Measurements from ENCODE around the gene INPP5D.

- TF ChIP-seq CTCF (IDR thresholded peaks at IDR 0.05) (no peak), RFX5 (IDR thresholded peaks at IDR 0.05) (no peak), MAZ (IDR thresholded peaks at IDR 0.05; ENCODE audit: borderline replicate concordance, low read depth, low read length) (no peak), KDM5A (IDR thresholded peaks at IDR 0.05) (no peak)
These were observed 45.2 kb downstream of the INPP5D start for GRCh38 chr2:233105156-233105895.

All from A549 (cell line).